GM12801 (cell line): ENCODE results near the gene PIGC.

ENCODE experiments used
- CTCF ChIP-seq: IDR thresholded peaks from one replicate; pipeline ENCODE4 v1.5.1; 2011; ENCODE audit warnings: control low read depth; ENCODE audit not compliant: insufficient read length; ENCODE audit errors: extremely low read depth

PIGC gene

DNA sequence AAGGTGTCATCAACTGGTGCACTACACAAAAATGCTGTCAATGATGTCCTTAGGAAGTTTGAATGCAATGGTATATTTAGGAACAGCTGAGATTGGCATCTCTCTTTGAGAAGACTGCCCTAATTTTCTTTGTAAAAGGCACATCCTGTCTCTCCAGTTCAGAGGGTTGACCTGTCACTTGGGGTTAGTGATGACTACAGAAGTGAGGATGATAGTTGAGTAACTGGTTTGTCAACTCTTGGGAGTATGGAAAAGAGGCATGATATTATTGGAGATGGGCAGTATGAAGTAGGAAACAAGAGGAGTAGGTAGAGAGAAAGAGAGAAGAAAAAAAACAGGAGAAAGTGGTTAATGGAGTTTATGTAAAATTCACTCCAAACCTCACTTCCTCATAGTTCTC, 40.4 kb upstream of the PIGC start:
- TF ChIP-seq CTCF: no peak

GRCh38 chr1:172483448-172483847, 39.6 kb upstream of the PIGC start:
- no peak for TF ChIP-seq CTCF

GRCh38 chr1:172482044-172482443, 38.2 kb upstream of the PIGC start:
- TF ChIP-seq CTCF: no peak

GRCh38 chr1:172480431-172480830, 36.6 kb upstream of the PIGC start:
- TF ChIP-seq CTCF: no peak

GRCh38 chr1:172478485-172478884, 34.6 kb upstream of the PIGC start:
- no peak for TF ChIP-seq CTCF

- no peak for TF ChIP-seq CTCF
These were observed 33.9 kb upstream of the PIGC start for GRCh38 chr1:172477741-172478140.

DNA sequence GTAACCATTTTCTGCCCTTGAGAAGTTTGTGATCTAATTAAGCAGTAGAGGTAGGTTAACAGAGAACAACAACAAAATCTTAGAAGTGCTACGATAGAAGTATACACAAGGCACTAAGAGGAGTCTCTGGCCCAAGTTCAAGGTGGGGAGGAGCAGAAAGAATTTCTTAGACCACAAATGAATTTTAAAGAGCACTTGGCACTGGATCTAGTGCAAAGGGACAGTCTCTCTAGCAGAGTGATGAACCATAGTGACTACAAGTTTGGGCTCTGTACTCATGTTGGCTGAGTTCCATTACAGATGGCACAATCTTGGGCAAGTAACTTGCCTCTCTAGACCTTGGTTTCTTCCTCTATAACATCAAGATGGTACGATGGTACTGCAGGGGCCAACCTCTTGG, 33.3 kb upstream of the PIGC start:
- no peak for TF ChIP-seq CTCF
